GM21723 (cell line): Measurements from ENCODE around the gene FAAH.
"Not testable (repeated sequence)": the region's sequence is repeated elsewhere in the genome, so short reads cannot be mapped to it uniquely, and the experiment has no call there.

Experiments used
- ATAC-seq: cut with Tn5 transposase; IDR thresholded peaks from one replicate; pipeline ENCODE4 v1.9.1; 2021; ENCODE audit warnings: mild to moderate bottlenecking, moderate library complexity; ENCODE audit not compliant: unreplicated experiment

Gene FAAH

GRCh38 chr1:46394108-46394871 lies at the start of gene FAAH:
Gene FAAH, plus strand, starts transcription at chr1:46394317. Its CDS starts 32 bp downstream, at chr1:46394349.
- no peak for ATAC-seq

GRCh38 chr1:46344481-46344880 lies 49.6 kb upstream of the FAAH start:
- no peak for ATAC-seq

GRCh38 chr1:46345281-46345680 lies 48.8 kb upstream of the FAAH start:
- no peak for ATAC-seq

GRCh38 chr1:46352363-46352762 lies 41.8 kb upstream of the FAAH start:
- no peak for ATAC-seq

- not testable (repeated sequence) for ATAC-seq
Observed at GRCh38 chr1:46355920-46356319, 38.2 kb upstream of the FAAH start.

GRCh38 chr1:46362158-46362557 lies 32.0 kb upstream of the FAAH start:
- ATAC-seq, result no peak

- no peak for ATAC-seq
Observed at GRCh38 chr1:46363121-46363520, 31.0 kb upstream of the FAAH start.

- no peak for ATAC-seq
Observed at GRCh38 chr1:46364612-46365011, 29.5 kb upstream of the FAAH start.

GRCh38 chr1:46365796-46366195 lies 28.3 kb upstream of the FAAH start:
- ATAC-seq, result not testable (repeated sequence)

GRCh38 chr1:46367072-46367471 lies 27.0 kb upstream of the FAAH start:
- ATAC-seq, result no peak

GRCh38 chr1:46367701-46368100 lies 26.4 kb upstream of the FAAH start:
- ATAC-seq, result not testable (repeated sequence)

- ATAC-seq, result no peak
Observed at GRCh38 chr1:46368791-46369190, 25.3 kb upstream of the FAAH start.

- ATAC-seq, result no peak
Observed at GRCh38 chr1:46369542-46370213, 24.4 kb upstream of the FAAH start.

GRCh38 chr1:46370214-46370633 lies 23.9 kb upstream of the FAAH start:
- ATAC-seq, result no peak

- ATAC-seq, result no peak
Observed at GRCh38 chr1:46372431-46372830, 21.7 kb upstream of the FAAH start.

GRCh38 chr1:46379996-46380395 lies 14.1 kb upstream of the FAAH start:
- ATAC-seq, result no peak

- no peak for ATAC-seq
Observed at GRCh38 chr1:46380508-46380907, 13.6 kb upstream of the FAAH start.

GRCh38 chr1:46393510-46393909 lies 607 bp upstream of the FAAH start:
- ATAC-seq, result no peak

GRCh38 chr1:46394872-46395465 lies 852 bp downstream of the FAAH start:
- no peak for ATAC-seq

GRCh38 chr1:46396441-46397398 lies 2.6 kb downstream of the FAAH start:
- ATAC-seq, result no peak

GRCh38 chr1:46399307-46399706 lies 5.2 kb downstream of the FAAH start:
- ATAC-seq, result no peak
